LNCAP (cell line): ENCODE measurements around the gene EFNB2.

Source experiments
- TF ChIP-seq, protein P1 (sequence below): fragments of 450-650 bp; IDR thresholded peaks from 2 replicates; pipeline ENCODE4 v1.5.1; 2017; ENCODE audit warnings: mild to moderate bottlenecking

EFNB2 gene

DNA sequence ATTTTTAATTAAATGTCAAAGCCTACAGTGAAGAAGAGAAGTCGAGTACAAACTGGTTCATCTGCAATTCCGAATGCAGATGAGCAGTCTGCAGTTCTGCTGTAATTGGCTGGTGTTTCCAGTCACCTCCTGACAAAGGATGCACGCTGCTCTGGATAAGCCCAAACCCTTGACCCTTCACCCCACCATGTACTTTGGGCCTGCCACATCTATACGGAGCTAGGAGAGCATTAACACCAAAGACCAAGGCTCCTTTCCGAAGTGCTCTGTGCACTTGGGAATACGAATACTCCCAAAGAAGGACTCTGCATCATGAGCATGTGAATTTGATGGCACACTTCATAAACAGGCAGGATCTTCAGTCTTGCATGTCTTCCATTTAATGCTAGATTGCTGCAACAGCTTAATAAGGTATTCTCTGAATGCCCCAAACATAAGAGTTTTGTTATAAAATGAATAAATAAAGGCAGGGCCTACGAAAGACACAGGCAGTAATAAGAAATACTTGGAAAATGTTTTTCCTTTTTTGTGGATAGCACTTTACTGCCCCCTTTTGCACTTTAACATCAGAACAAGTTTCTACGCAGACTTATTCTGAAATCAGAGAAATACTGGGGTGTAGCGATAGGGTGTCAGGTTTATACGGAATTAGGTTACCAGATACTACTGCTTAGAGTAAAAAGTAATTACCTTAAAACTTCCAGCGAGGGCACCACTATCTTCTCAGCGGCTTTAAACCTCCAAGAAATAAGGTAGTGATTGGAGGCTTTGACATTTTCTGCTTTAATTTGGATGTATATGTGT lies 15.0 kb downstream of the EFNB2 start:
- TF ChIP-seq, protein P1, sequence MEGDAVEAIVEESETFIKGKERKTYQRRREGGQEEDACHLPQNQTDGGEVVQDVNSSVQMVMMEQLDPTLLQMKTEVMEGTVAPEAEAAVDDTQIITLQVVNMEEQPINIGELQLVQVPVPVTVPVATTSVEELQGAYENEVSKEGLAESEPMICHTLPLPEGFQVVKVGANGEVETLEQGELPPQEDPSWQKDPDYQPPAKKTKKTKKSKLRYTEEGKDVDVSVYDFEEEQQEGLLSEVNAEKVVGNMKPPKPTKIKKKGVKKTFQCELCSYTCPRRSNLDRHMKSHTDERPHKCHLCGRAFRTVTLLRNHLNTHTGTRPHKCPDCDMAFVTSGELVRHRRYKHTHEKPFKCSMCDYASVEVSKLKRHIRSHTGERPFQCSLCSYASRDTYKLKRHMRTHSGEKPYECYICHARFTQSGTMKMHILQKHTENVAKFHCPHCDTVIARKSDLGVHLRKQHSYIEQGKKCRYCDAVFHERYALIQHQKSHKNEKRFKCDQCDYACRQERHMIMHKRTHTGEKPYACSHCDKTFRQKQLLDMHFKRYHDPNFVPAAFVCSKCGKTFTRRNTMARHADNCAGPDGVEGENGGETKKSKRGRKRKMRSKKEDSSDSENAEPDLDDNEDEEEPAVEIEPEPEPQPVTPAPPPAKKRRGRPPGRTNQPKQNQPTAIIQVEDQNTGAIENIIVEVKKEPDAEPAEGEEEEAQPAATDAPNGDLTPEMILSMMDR = peak; percentile 49

DNA sequence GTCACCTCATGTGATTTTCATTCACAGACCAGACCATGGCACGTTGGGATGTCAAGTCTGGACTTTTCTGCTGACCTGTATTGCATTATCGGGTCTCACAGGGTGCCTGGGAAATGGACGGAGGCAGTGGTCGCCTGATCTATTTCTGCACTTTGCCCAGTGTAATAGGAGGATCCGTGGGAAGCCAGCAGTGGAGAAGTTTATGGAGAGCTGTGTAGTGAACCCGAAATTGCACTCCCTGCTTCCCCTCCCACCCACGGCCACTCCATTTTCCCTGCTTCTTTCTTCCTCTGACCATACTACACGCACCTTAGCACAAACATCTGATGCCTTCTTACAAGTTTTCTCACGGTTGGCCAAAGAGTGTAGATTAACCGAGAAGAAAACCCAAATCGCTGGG lies 16.9 kb downstream of the EFNB2 start:
- TF ChIP-seq, protein P1 = no peak

DNA sequence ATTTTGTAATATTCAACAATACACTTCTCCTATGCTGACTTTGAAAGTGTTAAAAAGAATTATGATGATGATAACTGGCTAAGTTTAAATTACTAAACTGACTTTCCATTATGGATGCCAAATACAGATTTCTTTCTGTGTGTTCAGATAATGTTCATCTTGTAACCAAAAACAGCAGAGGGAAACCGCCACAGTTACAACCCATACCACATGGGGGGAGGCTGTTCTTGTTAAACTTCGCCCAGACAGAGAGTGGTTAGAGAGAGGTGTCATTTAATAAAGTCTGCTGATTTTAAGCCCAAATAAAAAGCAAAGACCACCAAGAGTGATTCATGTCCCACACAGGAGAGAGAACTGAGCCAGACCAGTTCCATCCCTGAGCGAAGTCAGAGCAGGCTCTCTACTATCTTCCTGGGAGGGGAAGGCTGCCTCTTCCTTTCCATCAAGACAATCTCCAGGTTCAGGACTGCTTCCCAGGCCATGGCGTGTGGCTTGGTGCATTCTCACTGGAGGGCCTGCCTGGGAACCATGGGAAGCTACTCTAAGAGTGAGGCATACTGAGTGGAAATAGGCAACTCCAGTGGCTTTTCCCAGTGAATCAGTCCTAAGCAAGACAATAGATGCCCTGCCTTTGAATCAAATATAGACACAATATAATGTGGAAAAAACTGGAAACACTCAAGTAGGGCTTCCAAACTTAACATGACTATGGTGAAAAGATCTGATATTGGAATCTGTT lies 18.2 kb downstream of the EFNB2 start:
- TF ChIP-seq, protein P1 = no peak

DNA sequence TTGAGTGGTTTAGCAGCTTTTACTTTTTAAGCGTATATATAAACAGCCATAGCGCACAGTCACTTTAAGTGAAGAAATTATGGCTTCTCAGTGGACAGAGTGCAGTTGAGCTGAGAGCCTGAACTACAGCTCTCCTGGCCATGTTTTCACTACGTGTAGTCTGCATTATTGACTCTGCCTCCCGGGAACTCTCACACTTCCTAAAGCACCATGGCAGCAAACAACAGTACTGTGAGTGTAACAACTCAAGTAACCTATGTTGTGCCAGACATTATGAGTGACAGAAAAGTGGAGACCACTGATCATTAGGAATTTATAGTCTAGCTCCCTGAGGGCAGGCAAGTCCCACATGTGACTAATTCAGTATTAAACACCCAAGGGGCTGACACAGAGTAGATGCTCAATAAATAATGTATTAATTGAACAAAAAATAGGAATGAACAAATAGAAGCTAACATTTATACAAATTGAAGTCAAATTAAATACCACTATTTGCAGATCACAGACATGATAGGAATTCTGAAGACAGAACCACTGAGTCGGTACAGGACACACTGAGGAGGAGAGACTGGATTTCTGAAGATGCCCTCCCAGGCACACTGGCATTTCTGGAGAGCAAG lies 19.7 kb downstream of the EFNB2 start:
- TF ChIP-seq, protein P1 = no peak

DNA sequence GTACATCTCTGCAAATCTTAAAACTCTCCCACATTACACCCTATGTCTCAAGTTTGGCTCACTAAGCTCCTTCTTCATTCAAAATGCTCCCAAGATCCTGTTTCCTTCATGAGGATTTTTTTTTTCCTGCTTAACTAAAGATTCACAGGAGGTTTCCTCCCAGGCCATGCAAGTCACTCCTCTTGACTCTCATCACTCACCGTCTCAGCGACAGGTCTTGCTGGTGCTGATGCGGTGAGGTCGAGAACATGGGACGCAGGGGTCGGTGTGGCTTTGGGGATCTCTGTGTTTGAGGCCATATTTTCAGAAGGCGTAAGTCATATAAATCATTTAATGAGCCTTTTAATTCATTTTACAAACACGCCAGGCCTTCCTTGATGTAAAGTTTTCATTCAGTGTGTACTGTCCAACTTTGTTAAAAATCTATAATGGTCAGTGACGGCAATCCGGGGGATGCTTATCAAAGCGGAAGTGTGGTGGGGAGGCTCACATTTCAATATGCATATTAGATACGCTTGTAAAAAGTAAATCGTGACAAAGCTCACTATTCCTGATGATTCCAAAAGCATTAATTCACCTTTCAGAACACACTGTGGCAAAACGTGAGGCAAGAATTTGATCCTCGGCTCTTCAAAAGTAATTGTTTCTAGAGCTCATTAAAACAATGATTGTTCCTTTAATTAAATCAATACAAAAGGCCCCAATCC lies 20.4 kb downstream of the EFNB2 start:
- TF ChIP-seq, protein P1 = no peak

DNA sequence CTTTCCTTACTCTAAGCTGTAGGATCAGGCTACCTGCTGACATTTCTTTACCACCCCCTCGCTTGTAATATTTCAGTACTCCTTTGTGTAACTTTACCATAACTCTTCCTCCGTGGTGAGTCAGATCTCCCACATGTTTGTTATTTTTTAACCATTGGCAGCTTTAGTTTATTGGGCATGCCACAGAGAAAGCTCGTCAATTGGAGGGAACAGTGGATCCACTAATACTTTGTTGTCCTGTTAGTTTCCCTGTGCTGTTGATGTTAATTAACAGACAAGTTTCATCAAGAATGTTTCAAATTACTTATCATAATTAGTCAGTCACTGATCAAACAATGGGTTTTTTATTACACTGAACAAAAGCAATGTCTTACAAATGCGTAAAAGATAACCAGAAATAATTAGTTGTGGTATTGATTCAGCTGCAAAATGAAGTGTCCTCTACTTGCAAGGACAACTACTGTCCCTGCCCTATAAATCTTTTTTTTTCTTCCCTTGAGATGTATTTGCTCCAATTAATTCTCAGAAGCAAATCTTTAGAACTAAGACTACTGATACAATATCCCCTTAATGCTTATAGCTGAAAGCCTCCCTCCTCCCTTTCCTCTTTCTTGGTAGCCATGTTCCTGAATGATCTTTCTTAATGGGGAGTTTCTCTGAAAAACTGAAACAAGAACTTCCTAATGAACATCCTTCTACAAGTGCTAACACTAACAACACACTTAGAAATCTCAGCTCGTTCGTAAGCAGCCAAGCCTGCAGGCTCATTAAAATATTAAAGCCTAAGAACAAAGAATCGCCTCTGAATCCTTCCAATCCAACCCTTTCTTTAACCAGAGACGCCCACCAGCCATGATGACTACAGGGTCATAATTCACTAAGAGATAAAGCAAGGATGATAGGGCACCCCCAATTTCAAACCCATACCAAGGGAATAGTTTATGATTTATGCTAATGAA lies 22.2 kb downstream of the EFNB2 start:
- TF ChIP-seq, protein P1 = no peak
